Measurements from ENCODE around the gene THAP2.

DNA sequence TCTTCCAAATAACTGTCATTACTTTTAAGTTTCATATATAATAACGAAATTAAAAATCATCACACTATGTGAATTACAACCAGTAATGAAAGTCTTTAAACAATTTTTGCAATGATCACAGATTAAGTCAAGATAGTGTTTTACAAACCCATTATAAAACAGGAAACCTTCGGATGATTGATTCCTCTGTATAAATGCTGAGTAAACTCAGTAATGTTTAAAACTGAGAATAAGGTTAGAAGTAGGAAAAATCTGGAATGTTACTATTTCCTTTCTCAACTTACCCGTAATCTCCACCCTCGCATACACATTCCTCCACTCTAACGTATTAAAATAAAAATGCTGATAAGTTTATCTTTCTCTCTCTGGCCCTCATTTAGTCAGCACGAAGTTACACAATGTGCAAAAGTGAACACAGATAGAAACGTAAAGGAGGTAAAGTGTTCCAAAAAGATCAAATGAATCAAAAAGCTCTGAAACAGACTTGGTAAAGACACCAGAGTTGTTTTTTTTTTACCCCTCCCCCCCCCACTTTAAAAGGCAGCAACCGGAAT is 2.0 kb upstream of the THAP2 start:
- TF ChIP-seq POLR2AphosphoS5 (IDR thresholded peaks at IDR 0.05; ENCODE audit: borderline replicate concordance, low read depth, low read length) (no peak), EZH2 (IDR thresholded peaks at IDR 0.05) (no peak), FOXP2 (optimal IDR thresholded peaks at IDR 0.05; ENCODE audit: control extremely low read depth, extremely low read length, insufficient read depth) (no peak)

Measured in SK-N-MC (cell line).